Transverse colon (tissue), 4 donors: ENCODE data around the gene USP11.

Experiments
- CTCF ChIP-seq, 5 experiments: fragments of 200-600 bp in 3 of 5; fragments of 450-650 bp in 2 of 5; sonication (generic) in 3 of 5; IDR thresholded peaks; 1 replicate in 2 of 5; 2 replicates in 3 of 5; pipeline ENCODE4 v1.5.1; 2016 to 2017; ENCODE audit warnings: antibody characterized with exemption in 5 of 5, inconsistent platforms in 3 of 5, mild to moderate bottlenecking in 2 of 5, moderate library complexity in 1 of 5
- EP300 ChIP-seq: sonication (generic); formaldehyde crosslinking; IDR thresholded peaks from one replicate; pipeline ENCODE4 v1.6.1; 2017; ENCODE audit warnings: antibody characterized with exemption, low read depth
- POLR2A ChIP-seq: fragments of 450-650 bp; IDR thresholded peaks from one replicate; pipeline ENCODE4 v1.6.1; 2016; ENCODE audit warnings: antibody characterized with exemption, mild to moderate bottlenecking, moderate library complexity
- POLR2AphosphoS5 ChIP-seq, 3 donors: sonication (generic); formaldehyde crosslinking; IDR thresholded peaks; one replicate each; pipeline ENCODE4 v1.6.1; 2016; ENCODE audit warnings: antibody characterized with exemption in 3 of 3

- TF ChIP-seq CTCF (IDR thresholded peaks at IDR 0.05) (no peak), POLR2A (no peak), POLR2AphosphoS5 (IDR thresholded peaks at IDR 0.05) (no peak), EP300 (no peak)
Measured at GRCh38 chrX:47222751-47223350, 10.0 kb upstream of the USP11 start.
